GM21717 (cell line): ENCODE results near the gene TNFAIP2.
A peak's percentile ranks its signal among the peaks of the same experiment; 100 is the strongest.
"Not testable (repeated sequence)": the region's sequence is repeated elsewhere in the genome, so short reads cannot be mapped to it uniquely, and the experiment has no call there.

Experiments
- ATAC-seq: cut with Tn5 transposase; IDR thresholded peaks from one replicate; pipeline ENCODE4 v1.9.1; 2021; ENCODE audit warnings: mild to moderate bottlenecking, moderate library complexity; ENCODE audit not compliant: unreplicated experiment

TNFAIP2 gene

GRCh38 chr14:103107455-103107854, 15.8 kb upstream of the TNFAIP2 start:
- no peak for ATAC-seq

GRCh38 chr14:103107941-103108748, 15.1 kb upstream of the TNFAIP2 start:
- no peak for ATAC-seq

GRCh38 chr14:103108749-103109207, 14.5 kb upstream of the TNFAIP2 start:
- peak; percentile 32 for ATAC-seq

- no peak for ATAC-seq
Measured at GRCh38 chr14:103109535-103110441, 13.5 kb upstream of the TNFAIP2 start.

- ATAC-seq = no peak
Measured at GRCh38 chr14:103110681-103111231, 12.5 kb upstream of the TNFAIP2 start.

GRCh38 chr14:103111232-103111868, 11.9 kb upstream of the TNFAIP2 start:
- ATAC-seq = no peak

- no peak for ATAC-seq
Measured at GRCh38 chr14:103112400-103113243, 10.6 kb upstream of the TNFAIP2 start.

- no peak for ATAC-seq
Measured at GRCh38 chr14:103113303-103113702, 10.0 kb upstream of the TNFAIP2 start.

- ATAC-seq = no peak
Measured at GRCh38 chr14:103113774-103114173, 9.5 kb upstream of the TNFAIP2 start.

GRCh38 chr14:103115086-103115679, 8.1 kb upstream of the TNFAIP2 start:
- ATAC-seq = not testable (repeated sequence)

GRCh38 chr14:103115845-103116572, 7.3 kb upstream of the TNFAIP2 start:
- ATAC-seq = no peak

GRCh38 chr14:103116636-103117035, 6.6 kb upstream of the TNFAIP2 start:
- no peak for ATAC-seq

GRCh38 chr14:103117499-103117898, 5.8 kb upstream of the TNFAIP2 start:
- ATAC-seq = not testable (repeated sequence)

- ATAC-seq = no peak
Measured at GRCh38 chr14:103118018-103118662, 5.1 kb upstream of the TNFAIP2 start.

GRCh38 chr14:103118663-103119404, 4.4 kb upstream of the TNFAIP2 start:
- no peak for ATAC-seq

- ATAC-seq = not testable (repeated sequence)
Measured at GRCh38 chr14:103119527-103119926, 3.7 kb upstream of the TNFAIP2 start.

GRCh38 chr14:103121121-103121845, 2.0 kb upstream of the TNFAIP2 start:
- no peak for ATAC-seq
